Esophagus squamous epithelium (tissue), 4 donors: ENCODE measurements around the gene KCNN3.

ENCODE experiments used
- POLR2A ChIP-seq, 4 donors: fragments of 450-650 bp; IDR thresholded peaks; one replicate each; pipeline ENCODE4 v1.6.1; 2017; ENCODE audit warnings: antibody characterized with exemption in 4 of 4, mild to moderate bottlenecking in 4 of 4, moderate library complexity in 3 of 4
- TF ChIP-seq, protein P1 (sequence below), 6 experiments: fragments of 450-650 bp in 4 of 6; fragments of 200-600 bp in 2 of 6; sonication (generic) in 2 of 6; IDR thresholded peaks; one replicate each; pipeline ENCODE4 v1.5.1; 2016 to 2019; ENCODE audit warnings: antibody characterized with exemption in 6 of 6, mild to moderate bottlenecking in 4 of 6, moderate library complexity in 4 of 6

- TF ChIP-seq, protein P1, sequence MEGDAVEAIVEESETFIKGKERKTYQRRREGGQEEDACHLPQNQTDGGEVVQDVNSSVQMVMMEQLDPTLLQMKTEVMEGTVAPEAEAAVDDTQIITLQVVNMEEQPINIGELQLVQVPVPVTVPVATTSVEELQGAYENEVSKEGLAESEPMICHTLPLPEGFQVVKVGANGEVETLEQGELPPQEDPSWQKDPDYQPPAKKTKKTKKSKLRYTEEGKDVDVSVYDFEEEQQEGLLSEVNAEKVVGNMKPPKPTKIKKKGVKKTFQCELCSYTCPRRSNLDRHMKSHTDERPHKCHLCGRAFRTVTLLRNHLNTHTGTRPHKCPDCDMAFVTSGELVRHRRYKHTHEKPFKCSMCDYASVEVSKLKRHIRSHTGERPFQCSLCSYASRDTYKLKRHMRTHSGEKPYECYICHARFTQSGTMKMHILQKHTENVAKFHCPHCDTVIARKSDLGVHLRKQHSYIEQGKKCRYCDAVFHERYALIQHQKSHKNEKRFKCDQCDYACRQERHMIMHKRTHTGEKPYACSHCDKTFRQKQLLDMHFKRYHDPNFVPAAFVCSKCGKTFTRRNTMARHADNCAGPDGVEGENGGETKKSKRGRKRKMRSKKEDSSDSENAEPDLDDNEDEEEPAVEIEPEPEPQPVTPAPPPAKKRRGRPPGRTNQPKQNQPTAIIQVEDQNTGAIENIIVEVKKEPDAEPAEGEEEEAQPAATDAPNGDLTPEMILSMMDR (IDR thresholded peaks at IDR 0.05), result no peak
- TF ChIP-seq POLR2A (IDR thresholded peaks at IDR 0.05), result no peak
Observed at GRCh38 chr1:154847891-154848290, 22.2 kb downstream of the KCNN3 start.
